IMR-90 (cell line): ENCODE data around the gene MTUS2. TPM values are rescaled to one million over a fixed set of nuclear protein-coding genes. Genes with fewer than 3 reads are reported as not detected.

Experiments used
- ATAC-seq: fragments of 200-7000 bp; cut with Tn5 transposase; 2 replicates; pipeline ENCODE4 v1.9.1; 2020; ENCODE audit warnings: low read depth, mild to moderate bottlenecking, moderate library complexity
- BruUV-seq: library from RNA; stranded (reverse); fragments of 400-500 nt; replicated peaks from 2 replicates; lab custom pipeline; 2021; lab: Mats Ljungman, UMichigan
- CTCF ChIA-PET: fragments of 300-600 bp; formaldehyde crosslinking; extraction: SDS; loops from one replicate; lab custom pipeline; 2021; ENCODE audit warnings: antibody characterized with exemption; lab: Yijun Ruan, JAX
- POLR2A ChIA-PET: fragments of 300-600 bp; sonication (Branson Sonifier 250); formaldehyde crosslinking; loops from one replicate; lab custom pipeline; 2022; ENCODE audit warnings: antibody characterized with exemption; ENCODE audit not compliant: unreplicated experiment; lab: Charles Lee
- DNase-seq: peaks from one replicate; pipeline ENCODE4 v3.0.0; 2013
- H2AFZ ChIP-seq: replicated peaks from 2 replicates; pipeline ENCODE3; 2013; ENCODE audit warnings: low read length, mild to moderate bottlenecking; ENCODE audit not compliant: poor library complexity
- H2AK5ac ChIP-seq: 2 replicates; pipeline ENCODE4 v1.6.1; 2013; ENCODE audit warnings: low read depth, low read length, inconsistent platforms
- H2AK9ac ChIP-seq: replicated peaks from 2 replicates; pipeline ENCODE3; 2013; ENCODE audit warnings: mild to moderate bottlenecking, low read depth, low read length, moderate library complexity; ENCODE audit not compliant: poor library complexity
- H2BK120ac ChIP-seq: 2 replicates; pipeline ENCODE4 v1.6.1; 2013; ENCODE audit warnings: low read depth, low read length, inconsistent platforms
- H2BK15ac ChIP-seq: 3 replicates; pipeline ENCODE4 v1.6.1; 2013; ENCODE audit warnings: low read depth, low read length, inconsistent platforms
- H2BK20ac ChIP-seq: 2 replicates; pipeline ENCODE4 v1.6.1; 2013; ENCODE audit warnings: low read depth, mild to moderate bottlenecking, inconsistent platforms, low read length, moderate library complexity
- H2BK5ac ChIP-seq: 2 replicates; pipeline ENCODE4 v1.6.1; 2013; ENCODE audit warnings: mild to moderate bottlenecking, low read depth, low read length, inconsistent platforms; ENCODE audit not compliant: poor library complexity, severe bottlenecking
- H3K14ac ChIP-seq: replicated peaks from 2 replicates; pipeline ENCODE4 v1.6.1; 2013; ENCODE audit warnings: low read depth, low read length, inconsistent platforms
- H3K18ac ChIP-seq: 2 replicates; pipeline ENCODE4 v1.6.1; 2013; ENCODE audit warnings: low read depth, low read length, control low read depth
- H3K23ac ChIP-seq: 2 replicates; pipeline ENCODE4 v1.6.1; 2013; ENCODE audit warnings: low read depth, low read length, inconsistent platforms
- H3K27ac ChIP-seq: 2 replicates; pipeline ENCODE4 v1.5.1; 2013; ENCODE audit warnings: mild to moderate bottlenecking, control low read depth, low read length; ENCODE audit not compliant: insufficient read depth
- H3K27me3 ChIP-seq: 2 replicates; pipeline ENCODE4 v1.6.1; 2013; ENCODE audit warnings: low read length; ENCODE audit not compliant: control insufficient read depth, insufficient read depth
- H3K36me3 ChIP-seq: 2 replicates; pipeline ENCODE4 v1.6.1; 2013; ENCODE audit warnings: low read length, mixed read lengths; ENCODE audit not compliant: control insufficient read depth, insufficient read depth
- H3K4ac ChIP-seq: 2 replicates; pipeline ENCODE4 v1.6.1; 2013; ENCODE audit warnings: low read depth, low read length, inconsistent platforms
- H3K4me1 ChIP-seq: 2 replicates; pipeline ENCODE4 v1.6.1; 2013; ENCODE audit warnings: low read length, mixed read lengths; ENCODE audit not compliant: control insufficient read depth, insufficient read depth
- H3K4me2 ChIP-seq: 2 replicates; pipeline ENCODE4 v1.6.1; 2013; ENCODE audit warnings: low read depth, mild to moderate bottlenecking, control low read depth, low read length, moderate library complexity
- H3K4me3 ChIP-seq: 2 replicates; pipeline ENCODE4 v1.5.1; 2013; ENCODE audit warnings: low read depth, mild to moderate bottlenecking, control low read depth, low read length, moderate library complexity; ENCODE audit not compliant: insufficient read depth
- H3K56ac ChIP-seq: 2 replicates; pipeline ENCODE4 v1.6.1; 2013; ENCODE audit warnings: low read length, inconsistent platforms; ENCODE audit not compliant: insufficient read depth; ENCODE audit errors: extremely low read depth
- H3K79me1 ChIP-seq, 2 experiments: 2 replicates each; pipeline ENCODE4 v1.6.1; 2013; ENCODE audit warnings: low read length in 2 of 2, inconsistent platforms in 1 of 2, low read depth in 1 of 2
- H3K9ac ChIP-seq: 2 replicates; pipeline ENCODE4 v1.6.1; 2013; ENCODE audit warnings: low read depth, low read length, control low read depth
- H3K9me1 ChIP-seq: 2 replicates; pipeline ENCODE4 v1.6.1; 2013; ENCODE audit warnings: low read length, inconsistent platforms; ENCODE audit not compliant: insufficient read depth
- H3K9me3 ChIP-seq: 2 replicates; pipeline ENCODE4 v1.6.1; 2013; ENCODE audit warnings: low read length; ENCODE audit not compliant: control insufficient read depth, insufficient read depth
- H4K20me1 ChIP-seq: 2 replicates; pipeline ENCODE4 v1.6.1; 2013; ENCODE audit warnings: low read length, inconsistent platforms; ENCODE audit not compliant: insufficient read depth
- H4K5ac ChIP-seq: 2 replicates; pipeline ENCODE4 v1.6.1; 2013; ENCODE audit warnings: mild to moderate bottlenecking, low read depth, low read length, control low read depth
- H4K8ac ChIP-seq, 2 experiments: 2 replicates each; pipeline ENCODE4 v1.6.1; 2013; ENCODE audit warnings: low read depth in 2 of 2, low read length in 2 of 2, control low read depth in 1 of 2, inconsistent platforms in 1 of 2
- H4K91ac ChIP-seq: 2 replicates; pipeline ENCODE4 v1.6.1; 2013; ENCODE audit warnings: low read depth, low read length, inconsistent platforms; ENCODE audit not compliant: insufficient read depth
- FOS ChIP-seq: fragments of 150-350 bp; IDR thresholded peaks from 2 replicates; pipeline ENCODE4 v1.6.1; 2016; ENCODE audit warnings: low read depth, low read length
- MAZ ChIP-seq: IDR thresholded peaks from 2 replicates; pipeline ENCODE4 v1.6.1; 2012; ENCODE audit warnings: low read depth, mild to moderate bottlenecking, low read length, improper control_type of control experiment, moderate library complexity, borderline replicate concordance
- NFE2L2 ChIP-seq: fragments of 150-350 bp; IDR thresholded peaks from 2 replicates; pipeline ENCODE4 v1.6.1; 2016; ENCODE audit warnings: low read depth, mild to moderate bottlenecking, low read length
- POLR2A ChIP-seq: IDR thresholded peaks from 2 replicates; pipeline ENCODE4 v1.6.1; 2012; ENCODE audit warnings: mild to moderate bottlenecking, low read depth, low read length
- RAD21 ChIP-seq: IDR thresholded peaks from 2 replicates; pipeline ENCODE4 v1.6.1; 2012; ENCODE audit warnings: low read length, improper control_type of control experiment
- RCOR1 ChIP-seq: IDR thresholded peaks from 2 replicates; pipeline ENCODE4 v1.6.1; 2012; ENCODE audit warnings: mild to moderate bottlenecking, low read length, improper control_type of control experiment; ENCODE audit not compliant: insufficient replicate concordance
- RFX5 ChIP-seq: IDR thresholded peaks from 2 replicates; pipeline ENCODE4 v1.8.0; 2012; ENCODE audit warnings: low read depth, mild to moderate bottlenecking, low read length, moderate library complexity
- SMC3 ChIP-seq: fragments of 150-350 bp; IDR thresholded peaks from 2 replicates; pipeline ENCODE4 v1.6.1; 2016; ENCODE audit warnings: low read depth, mild to moderate bottlenecking, antibody characterized with exemption, low read length, moderate library complexity
- WGBS, 2 experiments: methylation state at CpG; one replicate each; pipeline versions ENCODE4 v1.1.5 to v1.1.7; 2013; ENCODE audit warnings: missing lambda C conversion rate in 2 of 2; ENCODE audit not compliant: insufficient read length in 1 of 2; ENCODE audit errors: extremely low coverage in 2 of 2; 5-methylcytosine and 5-hydroxymethylcytosine counted together
- dilution Hi-C: fragments of 300-500 bp; cut with HindIII; formaldehyde crosslinking; loops from one replicate; pipeline ENCODE4 v1.14.3; 2018; ENCODE audit warnings: low sequenced_read_pairs; ENCODE audit not compliant: unreplicated experiment
- in situ Hi-C: fragments of 300-500 bp; cut with MboI; formaldehyde crosslinking; loops from 3 replicates; pipeline ENCODE4 v1.14.3; 2019; ENCODE audit warnings: low sequenced_read_pairs, inconsistent platforms, mixed read lengths
- intact Hi-C: fragments of 100-400 bp; cut with micrococcal nuclease; formaldehyde crosslinking; loops from 2 replicates; pipeline ENCODE4 v1.10.0; 2022
- polyA plus RNA-seq, 3 experiments: library from polyadenylated mRNA; depleted of rRNA; stranded (reverse); fragments of >200 nt; gene quantifications; 2 replicates each; pipeline ENCODE4 v1.2.3, GENCODE V29; 2012; ENCODE audit warnings: low replicate concordance in 1 of 3
- total RNA-seq: library from RNA; depleted of rRNA; stranded (reverse); fragments of >200 nt; gene quantifications from 2 replicates; pipeline ENCODE4 v1.2.3, GENCODE V29; 2012
- TF ChIP-seq, protein P1 (sequence below): conservative IDR thresholded peaks from 2 replicates; pipeline ENCODE4 v1.5.1; 2012; ENCODE audit warnings: mild to moderate bottlenecking, low read depth, low read length, improper control_type of control experiment

The MTUS2 gene
- total and polyA plus RNA-seq, 2 of the 4 experiments (the other 2 are of a cell fraction): under 0.01 to 0.02 TPM

DNA sequence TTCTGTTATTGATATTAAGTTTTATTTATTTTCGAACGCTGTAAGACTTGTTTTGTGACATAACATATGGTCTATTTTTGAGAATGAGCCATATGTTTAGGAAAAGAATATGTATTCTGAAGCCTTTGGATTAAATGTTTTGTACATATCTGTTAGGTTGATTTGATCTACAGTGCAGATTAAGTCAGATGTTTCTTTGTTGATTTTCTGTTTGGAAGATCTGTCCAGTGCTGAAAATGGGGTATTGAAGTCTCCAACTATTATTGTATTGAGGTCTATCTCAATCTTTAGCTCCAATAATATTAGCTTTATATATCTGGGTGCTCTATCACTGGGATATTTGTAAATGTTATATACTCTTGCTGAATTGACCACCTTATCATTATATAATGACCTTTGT lies 97.9 kb downstream of the MTUS2 start:
- H3K23ac ChIP-seq: no peak overlapping the region
- dilution Hi-C loops: no loop called here
- no peak overlapping the region for H4K8ac ChIP-seq
- no peak for TF ChIP-seq RCOR1
- TF ChIP-seq RFX5: no peak
- no peak for TF ChIP-seq POLR2A
- no peak for TF ChIP-seq FOS
- no peak for TF ChIP-seq MAZ
- TF ChIP-seq RAD21: no peak
- no peak for TF ChIP-seq SMC3
- TF ChIP-seq, protein P1, sequence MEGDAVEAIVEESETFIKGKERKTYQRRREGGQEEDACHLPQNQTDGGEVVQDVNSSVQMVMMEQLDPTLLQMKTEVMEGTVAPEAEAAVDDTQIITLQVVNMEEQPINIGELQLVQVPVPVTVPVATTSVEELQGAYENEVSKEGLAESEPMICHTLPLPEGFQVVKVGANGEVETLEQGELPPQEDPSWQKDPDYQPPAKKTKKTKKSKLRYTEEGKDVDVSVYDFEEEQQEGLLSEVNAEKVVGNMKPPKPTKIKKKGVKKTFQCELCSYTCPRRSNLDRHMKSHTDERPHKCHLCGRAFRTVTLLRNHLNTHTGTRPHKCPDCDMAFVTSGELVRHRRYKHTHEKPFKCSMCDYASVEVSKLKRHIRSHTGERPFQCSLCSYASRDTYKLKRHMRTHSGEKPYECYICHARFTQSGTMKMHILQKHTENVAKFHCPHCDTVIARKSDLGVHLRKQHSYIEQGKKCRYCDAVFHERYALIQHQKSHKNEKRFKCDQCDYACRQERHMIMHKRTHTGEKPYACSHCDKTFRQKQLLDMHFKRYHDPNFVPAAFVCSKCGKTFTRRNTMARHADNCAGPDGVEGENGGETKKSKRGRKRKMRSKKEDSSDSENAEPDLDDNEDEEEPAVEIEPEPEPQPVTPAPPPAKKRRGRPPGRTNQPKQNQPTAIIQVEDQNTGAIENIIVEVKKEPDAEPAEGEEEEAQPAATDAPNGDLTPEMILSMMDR: no peak
- no peak for TF ChIP-seq NFE2L2
- H2BK20ac ChIP-seq: no peak overlapping the region
- ATAC-seq (no peak), DNase-seq (no peak)
- no peak overlapping the region for H3K56ac ChIP-seq
- no peak overlapping the region for H3K14ac ChIP-seq
- no peak overlapping the region for H4K91ac ChIP-seq
- CTCF ChIA-PET: no interaction called here
- H2BK120ac ChIP-seq: no peak overlapping the region
- 80% methylated on average over 2 of the region's 2 CpGs; no CpG with 5 or more reads in 1 of the 2 experiments for WGBS, 2 experiments
- BruUV-seq: no TSS peak
- H3K9ac ChIP-seq: no peak overlapping the region
- H3K36me3 ChIP-seq: no peaks in the 10 kb centered on the region
- no peak overlapping the region for H2BK5ac ChIP-seq
- POLR2A ChIA-PET: no interaction called here
- no peak overlapping the region for H2AK5ac ChIP-seq
- H2AFZ ChIP-seq: no peak overlapping the region
- H3K4me1 ChIP-seq: no peaks in the 10 kb centered on the region
- no peaks in the 10 kb centered on the region for H3K27me3 ChIP-seq
- H3K79me1 ChIP-seq: no peaks in the 10 kb centered on the region
- no peak overlapping the region for H3K4me3 ChIP-seq
- no peak overlapping the region for H3K18ac ChIP-seq
- intact Hi-C loops: no loop called here
- H4K5ac ChIP-seq: no peak overlapping the region
- no peak overlapping the region for H2AK9ac ChIP-seq
- in situ Hi-C loops: no loop called here
- no peak overlapping the region for H3K4ac ChIP-seq
- H3K9me3 ChIP-seq: peaks cover 15% of the 10 kb centered on the region
- H3K27ac ChIP-seq: no peak overlapping the region
- H3K4me2 ChIP-seq: no peak overlapping the region
- H2BK15ac ChIP-seq: no peak overlapping the region
- H4K20me1 ChIP-seq: no peaks in the 10 kb centered on the region
- no peaks in the 10 kb centered on the region for H3K9me1 ChIP-seq
